GM12864 (cell line): ENCODE measurements around the gene FNBP1L.

ENCODE experiments used
- DNase-seq: peaks from one replicate; pipeline ENCODE4 v3.0.0-alpha.2; 2011; ENCODE audit warnings: low read depth
- H3K4me3 ChIP-seq: 2 replicates; pipeline ENCODE4 v1.5.1; 2011; ENCODE audit warnings: mild to moderate bottlenecking, low read depth, low read length, control low read depth
- CTCF ChIP-seq: IDR thresholded peaks from 2 replicates; pipeline ENCODE4 v1.5.1; 2011; ENCODE audit warnings: low read depth, mild to moderate bottlenecking, moderate library complexity, low read length, control low read depth, inconsistent platforms; ENCODE audit errors: missing control alignments

Gene FNBP1L

GRCh38 chr1:93504247-93505033 lies 56.5 kb downstream of the FNBP1L start:
- H3K4me3 ChIP-seq: no peak overlapping the region
- no peak for TF ChIP-seq CTCF
- DNase-seq: no peak

GRCh38 chr1:93506126-93506525 lies 58.2 kb downstream of the FNBP1L start:
- H3K4me3 ChIP-seq: no peak overlapping the region
- DNase-seq: no peak
- no peak for TF ChIP-seq CTCF

- DNase-seq: no peak
- no peak for TF ChIP-seq CTCF
- no peak overlapping the region for H3K4me3 ChIP-seq
Observed at GRCh38 chr1:93516164-93516563, 68.2 kb downstream of the FNBP1L start.

GRCh38 chr1:93518516-93518915 lies 70.6 kb downstream of the FNBP1L start:
- no peak overlapping the region for H3K4me3 ChIP-seq
- DNase-seq: no peak
- no peak for TF ChIP-seq CTCF

GRCh38 chr1:93519199-93519829 lies 71.4 kb downstream of the FNBP1L start:
- no peak overlapping the region for H3K4me3 ChIP-seq
- TF ChIP-seq CTCF: no peak
- no peak for DNase-seq

- no peak for TF ChIP-seq CTCF
- no peak overlapping the region for H3K4me3 ChIP-seq
- no peak for DNase-seq
Observed at GRCh38 chr1:93521618-93522017, 73.7 kb downstream of the FNBP1L start.
